ENCODE results near the gene CCDC97. TPM values are rescaled to one million over a fixed set of nuclear protein-coding genes. Genes with fewer than 3 reads are reported as not detected.

Gene CCDC97
- total RNA-seq, 1 experiment from 2014 or later, result 20.0 TPM

GRCh38 chr19:41305927-41306793 lies 3.8 kb upstream of the CCDC97 start:
- no peaks in the 10 kb centered on the region for H3K9me3 ChIP-seq (replicated peaks)
- peaks cover 14% of the 10 kb centered on the region for H3K4me1 ChIP-seq
- no peaks in the 10 kb centered on the region for H3K27me3 ChIP-seq
- DNase-seq, result no peak
- no peak overlapping the region for H3K27ac ChIP-seq
- peaks cover 65% of the 10 kb centered on the region for H3K36me3 ChIP-seq
- no peak overlapping the region for H3K4me3 ChIP-seq

GRCh38 chr19:41307090-41307875 lies 2.7 kb upstream of the CCDC97 start:
- H3K4me3 ChIP-seq, result no peak overlapping the region
- peaks cover 54% of the 10 kb centered on the region for H3K36me3 ChIP-seq
- H3K9me3 ChIP-seq (replicated peaks), result no peaks in the 10 kb centered on the region
- DNase-seq, result no peak
- peaks cover 14% of the 10 kb centered on the region for H3K4me1 ChIP-seq
- no peak overlapping the region for H3K27ac ChIP-seq
- H3K27me3 ChIP-seq, result no peaks in the 10 kb centered on the region

- H3K36me3 ChIP-seq, result peaks cover 47% of the 10 kb centered on the region
- H3K4me1 ChIP-seq, result peaks cover 14% of the 10 kb centered on the region
- H3K27ac ChIP-seq, result peak overlapping the region; percentile 48
- peak; percentile 65 to 79 for DNase-seq
- no peak overlapping the region for H3K4me3 ChIP-seq
- H3K27me3 ChIP-seq, result no peaks in the 10 kb centered on the region
- no peaks in the 10 kb centered on the region for H3K9me3 ChIP-seq (replicated peaks)
These were observed 2.0 kb upstream of the CCDC97 start for GRCh38 chr19:41307954-41308449.

GRCh38 chr19:41308450-41309179 lies 1.4 kb upstream of the CCDC97 start:
- no peaks in the 10 kb centered on the region for H3K27me3 ChIP-seq
- peak; percentile 89 to 98 for DNase-seq
- H3K36me3 ChIP-seq, result peaks cover 46% of the 10 kb centered on the region
- peak overlapping the region; percentile 48 for H3K27ac ChIP-seq
- no peak overlapping the region for H3K4me3 ChIP-seq
- peaks cover 14% of the 10 kb centered on the region for H3K4me1 ChIP-seq
- H3K9me3 ChIP-seq (replicated peaks), result no peaks in the 10 kb centered on the region

- Histone ChIP-seq H3K9me3 (replicated peaks) (no peaks in the 10 kb centered on the region), H3K27me3 (no peaks in the 10 kb centered on the region), H3K27ac (peak overlapping the region; percentile 82), H3K36me3 (peaks cover 41% of the 10 kb centered on the region), H3K4me1 (peaks cover 14% of the 10 kb centered on the region), H3K4me3 (peak overlapping the region; percentile 90)
- DNase-seq, result no peak
These were observed 566 bp upstream of the CCDC97 start for GRCh38 chr19:41309180-41310032.

GRCh38 chr19:41311072-41311471 lies 1.1 kb downstream of the CCDC97 start:
- H3K36me3 ChIP-seq, result peaks cover 28% of the 10 kb centered on the region
- peaks cover 14% of the 10 kb centered on the region for H3K4me1 ChIP-seq
- H3K9me3 ChIP-seq (replicated peaks), result no peaks in the 10 kb centered on the region
- no peak for DNase-seq
- peak overlapping the region; percentile 90 for H3K4me3 ChIP-seq
- no peaks in the 10 kb centered on the region for H3K27me3 ChIP-seq
- H3K27ac ChIP-seq, result no peak overlapping the region; the same call in 1 of the 2 replicates

- H3K36me3 ChIP-seq, result peaks cover 28% of the 10 kb centered on the region
- H3K4me3 ChIP-seq, result no peak overlapping the region
- H3K27me3 ChIP-seq, result no peaks in the 10 kb centered on the region
- peaks cover 14% of the 10 kb centered on the region for H3K4me1 ChIP-seq
- no peak for DNase-seq
- no peak overlapping the region for H3K27ac ChIP-seq
- no peaks in the 10 kb centered on the region for H3K9me3 ChIP-seq (replicated peaks)
These were observed 1.6 kb downstream of the CCDC97 start for GRCh38 chr19:41311613-41312012.

GRCh38 chr19:41316306-41316920 lies 6.4 kb downstream of the CCDC97 start:
- Histone ChIP-seq H3K9me3 (replicated peaks) (no peaks in the 10 kb centered on the region), H3K27ac (no peak overlapping the region), H3K27me3 (no peaks in the 10 kb centered on the region), H3K36me3 (peaks cover 26% of the 10 kb centered on the region), H3K4me1 (peaks cover 8% of the 10 kb centered on the region), H3K4me3 (no peak overlapping the region)
- no peak for DNase-seq

- Histone ChIP-seq H3K4me3 (no peak overlapping the region), H3K27me3 (no peaks in the 10 kb centered on the region), H3K36me3 (peaks cover 20% of the 10 kb centered on the region), H3K27ac (no peak overlapping the region), H3K4me1 (peaks cover 33% of the 10 kb centered on the region), H3K9me3 (replicated peaks) (no peaks in the 10 kb centered on the region)
- no peak for DNase-seq
These were observed 8.9 kb downstream of the CCDC97 start for GRCh38 chr19:41318696-41319499.

GRCh38 chr19:41319500-41320184 lies 9.7 kb downstream of the CCDC97 start:
- no peak overlapping the region for H3K27ac ChIP-seq
- H3K36me3 ChIP-seq, result peaks cover 17% of the 10 kb centered on the region
- H3K27me3 ChIP-seq, result no peaks in the 10 kb centered on the region
- no peak overlapping the region for H3K4me3 ChIP-seq
- no peaks in the 10 kb centered on the region for H3K9me3 ChIP-seq (replicated peaks)
- no peak for DNase-seq
- peaks cover 40% of the 10 kb centered on the region for H3K4me1 ChIP-seq

- Histone ChIP-seq H3K9me3 (replicated peaks) (no peaks in the 10 kb centered on the region), H3K4me1 (peaks cover 44% of the 10 kb centered on the region), H3K27me3 (no peaks in the 10 kb centered on the region), H3K36me3 (peaks cover 17% of the 10 kb centered on the region), H3K4me3 (no peak overlapping the region), H3K27ac (no peak overlapping the region)
- no peak for DNase-seq
These were observed 10.2 kb downstream of the CCDC97 start for GRCh38 chr19:41320185-41320518.

GRCh38 chr19:41320568-41320967 lies 10.6 kb downstream of the CCDC97 start:
- peaks cover 17% of the 10 kb centered on the region for H3K36me3 ChIP-seq
- no peaks in the 10 kb centered on the region for H3K9me3 ChIP-seq (replicated peaks)
- H3K4me3 ChIP-seq, result no peak overlapping the region
- DNase-seq, result no peak
- no peaks in the 10 kb centered on the region for H3K27me3 ChIP-seq
- H3K27ac ChIP-seq, result no peak overlapping the region
- peaks cover 45% of the 10 kb centered on the region for H3K4me1 ChIP-seq

Measured in SJCRH30 (cell line).